Measurements from ENCODE around the gene LETM1.
"Not testable (repeated sequence)": the region's sequence is repeated elsewhere in the genome, so short reads cannot be mapped to it uniquely, and the experiment has no call there.

Gene LETM1

GRCh38 chr4:1846580-1846979 is 9.4 kb downstream of the LETM1 start:
- H3K27ac Mint-ChIP-seq: no peak overlapping the region
- peaks cover 65% of the 10 kb centered on the region for H3K36me3 Mint-ChIP-seq
- peaks cover 25% of the 10 kb centered on the region for H3K4me1 Mint-ChIP-seq
- no peaks in the 10 kb centered on the region for H3K9me3 Mint-ChIP-seq
- H3K4me3 Mint-ChIP-seq: no peak overlapping the region
- DNase-seq (ENCODE audit: low spot score in 2 of 2): no peak
- no peak for ATAC-seq

GRCh38 chr4:1844618-1845017 is 11.3 kb downstream of the LETM1 start:
- Mint-ChIP-seq H3K36me3 (peaks cover 84% of the 10 kb centered on the region), H3K4me1 (peaks cover 25% of the 10 kb centered on the region)
- H3K4me3 Mint-ChIP-seq; H3K9me3 Mint-ChIP-seq; DNase-seq (ENCODE audit: low spot score in 2 of 2); H3K27ac Mint-ChIP-seq; ATAC-seq: not testable (repeated sequence)

- H3K36me3 Mint-ChIP-seq: peaks cover 86% of the 10 kb centered on the region
- H3K27ac Mint-ChIP-seq: no peak overlapping the region
- peaks cover 30% of the 10 kb centered on the region for H3K4me1 Mint-ChIP-seq
- H3K4me3 Mint-ChIP-seq: no peak overlapping the region
- H3K9me3 Mint-ChIP-seq: no peaks in the 10 kb centered on the region
- no peak for DNase-seq (ENCODE audit: low spot score in 2 of 2)
- no peak for ATAC-seq
These were observed 12.1 kb downstream of the LETM1 start for GRCh38 chr4:1843852-1844251.

GRCh38 chr4:1842993-1843448 is 12.9 kb downstream of the LETM1 start:
- H3K27ac Mint-ChIP-seq: no peak overlapping the region
- no peak for ATAC-seq
- no peak overlapping the region for H3K4me3 Mint-ChIP-seq
- peaks cover 86% of the 10 kb centered on the region for H3K36me3 Mint-ChIP-seq
- peaks cover 30% of the 10 kb centered on the region for H3K4me1 Mint-ChIP-seq
- H3K9me3 Mint-ChIP-seq: no peaks in the 10 kb centered on the region
- no peak for DNase-seq (ENCODE audit: low spot score in 2 of 2)

DNA sequence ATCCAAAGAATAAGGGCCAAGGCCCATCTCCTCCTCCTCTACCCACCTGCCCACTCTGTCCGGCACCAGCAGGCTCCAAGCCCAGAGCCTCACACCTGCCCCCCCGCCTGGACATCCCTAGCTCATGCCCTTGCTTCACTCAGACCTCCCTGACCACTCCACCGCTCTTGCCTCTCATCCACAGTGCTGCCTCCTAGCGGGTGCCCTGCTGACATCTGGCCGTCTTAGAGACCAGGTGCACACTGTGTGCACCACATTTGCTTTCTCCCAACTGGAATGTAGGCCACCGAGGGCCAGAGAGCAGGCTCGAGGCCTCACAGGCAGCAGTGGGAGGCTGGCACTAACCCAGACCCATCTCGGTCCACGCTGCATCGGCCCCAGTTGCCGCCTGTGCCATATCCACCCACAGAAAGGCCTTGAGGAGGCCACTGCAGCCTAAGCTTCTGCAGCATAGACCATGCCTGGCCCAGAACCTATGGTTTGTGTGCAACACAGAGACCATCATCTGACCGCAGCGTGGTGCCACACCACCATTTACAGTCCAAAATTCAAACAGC is 13.5 kb downstream of the LETM1 start:
- H3K36me3 Mint-ChIP-seq: peaks cover 86% of the 10 kb centered on the region
- no peak overlapping the region for H3K4me3 Mint-ChIP-seq
- no peak for ATAC-seq
- H3K4me1 Mint-ChIP-seq: peaks cover 30% of the 10 kb centered on the region
- H3K9me3 Mint-ChIP-seq: no peaks in the 10 kb centered on the region
- peak overlapping the region; percentile 48 for H3K27ac Mint-ChIP-seq
- no peak for DNase-seq (ENCODE audit: low spot score in 2 of 2)

DNA sequence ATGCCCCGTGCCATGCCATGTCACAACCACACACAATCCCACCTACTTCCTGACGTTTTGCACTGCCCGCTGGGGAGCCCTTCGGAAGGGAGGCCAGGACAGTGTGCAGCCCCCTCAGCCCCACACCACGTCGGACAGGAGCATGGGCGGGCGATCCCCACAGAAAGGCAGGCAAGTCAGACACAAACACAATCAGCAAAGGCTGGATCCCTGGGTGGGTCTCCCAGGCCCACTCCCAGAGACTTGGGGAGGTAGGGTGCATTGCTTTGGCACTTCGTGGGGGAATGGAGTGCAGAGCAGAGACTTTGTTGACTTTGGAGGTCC is 14.1 kb downstream of the LETM1 start:
- H3K36me3 Mint-ChIP-seq: peaks cover 86% of the 10 kb centered on the region
- peaks cover 30% of the 10 kb centered on the region for H3K4me1 Mint-ChIP-seq
- H3K4me3 Mint-ChIP-seq: no peak overlapping the region
- H3K27ac Mint-ChIP-seq: peak overlapping the region; percentile 48
- ATAC-seq (no peak), DNase-seq (ENCODE audit: low spot score in 2 of 2) (no peak)
- H3K9me3 Mint-ChIP-seq: no peaks in the 10 kb centered on the region

DNA sequence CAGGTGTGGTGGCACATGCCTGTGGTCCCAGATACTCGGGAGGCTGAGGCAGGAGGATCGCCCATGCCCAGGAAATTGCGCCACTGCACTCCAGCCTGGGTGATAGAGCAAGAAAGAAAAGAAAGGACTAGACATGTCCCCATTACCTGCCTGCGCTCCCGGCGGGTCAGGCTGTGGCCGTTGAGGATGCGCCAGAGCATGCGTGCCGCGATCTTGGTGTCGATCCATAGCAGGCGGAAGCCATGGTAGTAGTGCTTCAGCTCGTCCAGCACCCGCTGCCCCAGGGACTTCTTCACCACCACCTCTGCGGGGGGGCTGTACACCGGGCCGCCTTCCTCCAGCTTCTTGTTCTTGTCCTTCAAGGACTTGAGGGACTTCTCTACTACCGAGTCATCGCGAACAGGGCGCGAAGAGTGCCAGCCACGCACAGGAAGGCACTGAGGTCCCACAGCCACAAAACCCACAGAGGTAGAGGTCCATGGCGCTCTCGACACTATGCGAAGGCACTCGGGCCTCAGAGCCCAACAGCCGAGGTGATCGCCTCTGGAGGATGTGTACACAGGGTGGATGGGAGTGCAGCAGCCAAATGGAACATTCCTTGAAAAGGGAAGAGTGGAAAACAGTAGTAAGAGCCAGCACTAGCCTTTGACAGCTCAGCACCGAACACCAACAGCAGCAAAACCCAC is 14.6 kb downstream of the LETM1 start:
- Mint-ChIP-seq H3K9me3 (no peaks in the 10 kb centered on the region), H3K4me3 (no peak overlapping the region), H3K4me1 (peaks cover 30% of the 10 kb centered on the region), H3K36me3 (peaks cover 85% of the 10 kb centered on the region), H3K27ac (peak overlapping the region; percentile 48)
- DNase-seq (ENCODE audit: low spot score in 2 of 2): no peak
- no peak for ATAC-seq

DNA sequence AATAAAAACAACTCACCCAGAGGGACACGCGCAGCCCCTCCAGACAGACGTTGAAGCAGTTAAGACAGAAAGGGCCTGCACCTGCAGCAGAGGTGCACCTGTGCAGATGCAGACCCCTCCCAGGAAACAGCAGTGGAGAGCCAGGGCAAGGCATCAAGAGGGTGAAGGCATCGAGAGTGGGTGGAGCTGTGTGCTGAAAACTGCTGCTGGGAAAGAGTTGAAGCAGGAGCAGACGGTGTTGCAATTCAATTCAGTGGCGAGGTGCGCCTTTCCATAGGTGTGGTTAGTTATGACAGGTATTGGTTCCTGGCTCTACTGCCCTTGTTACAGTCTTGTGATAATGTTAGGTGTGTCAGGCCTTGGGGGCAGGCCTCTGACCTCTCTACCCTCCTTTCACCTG is 16.7 kb downstream of the LETM1 start:
- ATAC-seq (no peak), DNase-seq (ENCODE audit: low spot score in 2 of 2) (no peak)
- Mint-ChIP-seq H3K9me3 (no peaks in the 10 kb centered on the region), H3K4me3 (no peak overlapping the region), H3K4me1 (peaks cover 33% of the 10 kb centered on the region), H3K36me3 (peaks cover 83% of the 10 kb centered on the region), H3K27ac (no peak overlapping the region)

GRCh38 chr4:1837069-1837468 is 18.9 kb downstream of the LETM1 start:
- ATAC-seq (no peak), DNase-seq (ENCODE audit: low spot score in 2 of 2) (no peak)
- Mint-ChIP-seq H3K36me3 (peaks cover 92% of the 10 kb centered on the region), H3K4me1 (peaks cover 18% of the 10 kb centered on the region), H3K27ac (peak overlapping the region; percentile 48), H3K9me3 (no peaks in the 10 kb centered on the region), H3K4me3 (no peak overlapping the region)

DNA sequence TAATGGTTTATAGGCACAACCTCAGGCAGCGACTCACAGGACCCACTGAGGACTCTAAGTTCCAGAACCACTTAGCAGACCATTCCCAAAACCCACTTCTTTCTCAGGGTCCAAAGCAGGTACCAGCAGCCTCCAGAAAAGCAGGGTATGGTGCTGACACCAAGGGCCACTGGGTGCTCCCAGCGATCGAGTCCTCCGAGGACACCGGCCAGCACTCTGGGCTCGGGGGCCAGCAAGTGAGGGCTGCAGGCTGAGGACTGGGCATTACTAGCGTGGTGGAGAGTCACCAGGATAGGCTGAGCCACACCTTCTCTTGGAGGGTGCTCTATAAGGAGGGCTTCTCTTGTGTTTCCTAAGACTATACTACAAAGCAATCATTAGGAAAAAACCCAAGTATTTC is 19.3 kb downstream of the LETM1 start:
- H3K36me3 Mint-ChIP-seq: peaks cover 92% of the 10 kb centered on the region
- no peak for DNase-seq (ENCODE audit: low spot score in 2 of 2)
- no peak for ATAC-seq
- H3K27ac Mint-ChIP-seq: no peak overlapping the region
- H3K4me3 Mint-ChIP-seq: no peak overlapping the region
- no peaks in the 10 kb centered on the region for H3K9me3 Mint-ChIP-seq
- peaks cover 14% of the 10 kb centered on the region for H3K4me1 Mint-ChIP-seq

GRCh38 chr4:1835836-1836235 is 20.1 kb downstream of the LETM1 start:
- H3K9me3 Mint-ChIP-seq; H3K4me3 Mint-ChIP-seq; H3K27ac Mint-ChIP-seq; DNase-seq (ENCODE audit: low spot score in 2 of 2); ATAC-seq: not testable (repeated sequence)
- peaks cover 12% of the 10 kb centered on the region for H3K4me1 Mint-ChIP-seq
- peaks cover 91% of the 10 kb centered on the region for H3K36me3 Mint-ChIP-seq

GRCh38 chr4:1834047-1834775 is 21.7 kb downstream of the LETM1 start:
- no peaks in the 10 kb centered on the region for H3K9me3 Mint-ChIP-seq
- H3K4me1 Mint-ChIP-seq: peaks cover 11% of the 10 kb centered on the region
- DNase-seq (ENCODE audit: low spot score in 2 of 2) (no peak), ATAC-seq (no peak)
- H3K4me3 Mint-ChIP-seq: no peak overlapping the region
- H3K27ac Mint-ChIP-seq: no peak overlapping the region
- peaks cover 89% of the 10 kb centered on the region for H3K36me3 Mint-ChIP-seq

DNA sequence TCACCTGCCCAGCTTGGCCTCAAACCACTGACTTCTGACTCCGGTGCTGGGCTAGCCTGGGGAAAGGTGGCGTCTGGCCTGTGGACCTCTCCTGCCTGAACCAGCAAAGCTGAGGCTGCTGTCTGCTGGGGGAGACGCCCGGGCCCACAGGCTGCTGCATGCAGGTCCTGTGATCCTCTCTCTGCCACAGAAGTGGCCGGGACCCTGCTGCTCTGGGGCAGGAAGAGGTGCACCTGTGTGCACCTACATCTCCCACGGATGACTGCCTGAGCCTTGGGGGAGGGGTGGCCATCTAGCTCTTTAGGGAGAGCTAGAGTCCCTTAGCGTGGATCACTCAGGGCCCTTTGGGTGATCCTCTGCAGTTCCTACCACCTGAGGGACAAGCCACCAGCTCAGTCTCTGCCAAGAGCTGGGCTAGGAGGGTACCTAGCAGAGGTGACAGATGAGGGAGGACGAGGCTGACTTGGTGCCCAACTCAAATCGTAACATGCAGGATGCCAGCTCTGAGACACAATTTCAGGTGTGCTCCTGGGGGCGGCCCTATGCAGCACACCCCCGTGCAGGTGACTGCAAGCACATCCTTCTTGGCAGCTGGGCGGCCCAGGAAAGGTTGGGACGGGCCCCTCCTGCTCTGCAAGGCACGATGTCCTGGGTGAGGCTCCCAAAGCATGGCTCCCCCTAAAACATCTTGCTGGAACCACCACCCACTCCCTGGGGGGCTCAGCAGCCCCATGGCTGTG is 22.5 kb downstream of the LETM1 start:
- H3K36me3 Mint-ChIP-seq: peaks cover 82% of the 10 kb centered on the region
- no peak overlapping the region for H3K4me3 Mint-ChIP-seq
- no peaks in the 10 kb centered on the region for H3K9me3 Mint-ChIP-seq
- no peak overlapping the region for H3K27ac Mint-ChIP-seq
- no peak for ATAC-seq
- H3K4me1 Mint-ChIP-seq: peaks cover 7% of the 10 kb centered on the region
- DNase-seq (ENCODE audit: low spot score in 2 of 2): no peak

DNA sequence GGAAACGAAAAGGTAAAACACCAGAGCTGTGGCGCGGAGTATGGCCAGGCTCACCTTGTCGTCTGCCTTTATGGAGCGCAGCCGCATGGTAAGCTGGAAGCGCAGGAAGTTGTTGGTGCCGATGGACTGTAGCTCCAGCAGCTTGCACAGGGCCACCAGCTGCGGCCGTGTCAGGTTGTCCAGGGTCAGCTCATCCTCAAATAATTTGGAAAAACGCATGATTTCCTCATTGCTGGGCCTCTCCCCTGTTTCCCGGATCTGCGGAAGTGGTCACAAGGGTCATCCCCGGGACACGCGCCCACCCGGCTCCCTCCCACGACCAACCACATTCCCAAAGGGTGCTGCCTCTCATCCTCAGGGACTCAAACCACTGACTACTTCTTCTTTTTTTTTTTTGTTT is 23.3 kb downstream of the LETM1 start:
- no peak overlapping the region for H3K27ac Mint-ChIP-seq

DNA sequence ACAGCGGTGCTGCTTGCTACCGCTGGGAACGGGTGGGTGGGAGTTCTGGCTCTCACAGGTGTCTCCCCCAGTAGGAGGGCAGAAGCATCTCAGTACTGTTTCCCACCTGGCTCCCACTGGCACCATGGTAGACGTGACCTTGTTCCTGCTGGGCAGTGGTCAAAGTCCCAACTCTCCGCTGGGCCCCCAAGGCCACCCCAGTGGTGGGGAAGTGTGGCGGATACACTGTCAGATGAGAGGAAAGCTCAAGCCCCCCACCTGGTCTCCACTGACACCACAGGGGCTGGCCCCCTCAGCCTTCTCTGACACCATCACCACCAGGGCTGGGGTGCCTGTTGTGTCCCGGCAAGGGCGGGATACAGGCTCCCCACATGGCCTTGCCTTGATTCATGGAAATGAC is 24.6 kb downstream of the LETM1 start:
- no peak for ATAC-seq
- Mint-ChIP-seq H3K4me1 (peaks cover 7% of the 10 kb centered on the region), H3K9me3 (no peaks in the 10 kb centered on the region), H3K36me3 (peaks cover 62% of the 10 kb centered on the region), H3K27ac (peak overlapping the region; percentile 54), H3K4me3 (no peak overlapping the region)
- DNase-seq (ENCODE audit: low spot score in 2 of 2): no peak

More for the DNA sequence above, 23.3 kb downstream of the LETM1 start:
- Mint-ChIP-seq H3K9me3 (no peaks in the 10 kb centered on the region), H3K4me3 (no peak overlapping the region), H3K4me1 (peaks cover 7% of the 10 kb centered on the region), H3K36me3 (peaks cover 75% of the 10 kb centered on the region)
- ATAC-seq: no peak
- no peak for DNase-seq (ENCODE audit: low spot score in 2 of 2)
